ENCODE results near the gene DNAJC12.
"Not testable (repeated sequence)": the region's sequence is repeated elsewhere in the genome, so short reads cannot be mapped to it uniquely, and the experiment has no call there.

Gene DNAJC12

DNA sequence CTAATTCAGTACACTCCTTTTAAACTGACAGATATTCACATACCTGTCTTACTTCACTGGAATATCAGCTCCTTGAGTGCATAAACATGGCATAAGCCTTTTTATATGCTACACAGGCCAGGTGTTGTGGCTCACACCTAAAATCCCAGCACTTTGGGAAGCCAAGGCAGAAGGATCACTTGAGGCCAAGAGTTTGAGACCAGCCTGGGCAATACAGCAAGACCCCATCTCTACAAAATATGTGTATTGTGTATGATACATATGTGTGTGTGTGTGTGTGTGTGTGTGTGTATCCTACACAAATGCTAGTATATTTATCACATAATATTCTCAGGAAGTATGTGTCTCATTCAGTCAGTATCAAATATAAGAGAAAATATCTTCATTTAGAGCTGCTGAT is 45.3 kb downstream of the DNAJC12 start:
- DNase-seq (ENCODE audit: low read depth in 2 of 2) = no peak

DNA sequence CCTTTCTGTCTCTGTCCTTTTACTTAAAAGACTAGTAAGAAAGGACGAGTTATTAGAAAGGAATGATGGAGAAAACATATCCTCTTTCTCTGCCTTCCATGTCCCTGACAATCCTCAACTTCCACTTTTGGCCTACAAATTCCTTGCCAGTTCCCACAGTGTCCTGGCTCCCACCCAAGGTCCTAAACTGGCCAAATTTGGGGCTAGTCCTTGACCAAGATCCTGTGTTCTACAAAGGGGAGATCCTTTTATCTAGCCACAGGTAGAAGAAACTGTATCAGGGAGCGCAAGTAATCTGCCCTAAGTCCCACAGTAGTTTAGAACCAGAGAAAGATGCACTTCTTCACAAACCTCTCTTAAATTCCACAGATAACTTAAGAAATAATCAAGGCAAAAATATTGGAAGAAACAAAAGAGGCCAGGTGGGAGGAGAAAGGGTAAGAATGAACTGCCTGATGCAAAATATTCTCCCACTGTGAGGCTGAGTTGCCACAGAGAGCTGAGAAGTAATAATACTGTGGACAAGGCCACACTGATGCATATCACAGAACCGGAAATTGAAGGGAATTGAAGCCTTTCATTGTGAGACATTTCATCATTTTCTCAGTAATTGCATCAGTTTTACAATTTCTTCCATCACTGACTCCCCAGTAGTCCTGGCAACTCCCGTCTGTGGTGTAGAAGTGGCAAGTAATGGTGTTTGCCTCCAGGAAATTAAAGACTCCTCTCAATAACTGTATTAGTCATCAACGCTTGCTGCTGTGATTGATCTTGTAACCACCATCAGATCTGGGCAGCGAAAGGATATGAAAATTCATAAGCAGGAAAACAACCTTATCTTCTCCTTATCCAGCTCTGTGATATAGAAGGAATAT is 47.2 kb downstream of the DNAJC12 start:
- DNase-seq (ENCODE audit: low read depth in 2 of 2) = peak in 1 of 2 donors; percentile 11

GRCh38 chr10:67789769-67790168 is 48.2 kb downstream of the DNAJC12 start:
- DNase-seq (ENCODE audit: low read depth in 2 of 2) = no peak

DNA sequence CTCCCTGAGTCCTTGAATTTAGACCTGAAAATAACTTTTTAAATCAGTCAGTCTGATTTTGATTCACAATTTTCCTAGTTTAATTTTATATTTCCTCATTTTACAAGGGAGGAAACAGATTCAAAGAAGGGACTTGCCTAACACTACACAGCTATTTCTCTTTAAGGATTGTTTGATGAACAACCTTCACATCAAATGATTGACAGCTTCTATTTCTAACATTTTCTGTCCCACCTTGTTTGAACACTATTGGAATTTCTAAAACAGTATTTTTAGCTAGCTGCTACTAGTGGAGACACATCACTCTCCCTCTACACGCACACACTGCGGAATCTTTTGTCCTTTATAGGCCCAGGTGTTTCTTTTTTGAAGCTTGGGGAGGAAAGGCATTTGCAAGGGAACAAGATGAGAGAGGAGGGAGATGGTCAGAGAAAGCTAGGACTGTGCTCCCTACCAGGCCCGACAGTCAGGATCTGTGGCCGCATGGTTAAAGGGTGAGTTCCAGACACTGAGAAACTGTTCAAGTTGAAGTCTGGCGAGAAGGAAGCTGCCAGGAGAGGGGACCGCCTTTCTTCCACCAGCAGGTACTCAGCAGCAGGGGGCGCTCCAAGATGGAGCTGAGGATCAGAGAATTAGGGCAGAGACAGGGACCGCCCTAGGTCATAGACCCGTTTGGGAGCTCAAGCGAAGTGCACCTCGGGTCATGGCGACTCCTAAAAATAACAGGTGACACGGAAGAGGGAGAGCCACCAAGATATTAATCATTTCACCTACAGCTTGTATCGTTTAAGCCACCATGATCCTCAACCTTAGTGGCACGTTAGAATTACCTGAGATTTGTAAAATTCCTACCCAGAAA is 49.7 kb downstream of the DNAJC12 start:
- peak; percentile 63 to 77 for DNase-seq (ENCODE audit: low read depth in 2 of 2)

GRCh38 chr10:67785098-67785497 is 52.9 kb downstream of the DNAJC12 start:
- no peak for DNase-seq (ENCODE audit: low read depth in 2 of 2)

- no peak for DNase-seq (ENCODE audit: low read depth in 2 of 2)
Observed at GRCh38 chr10:67784474-67784873, 53.5 kb downstream of the DNAJC12 start.

DNA sequence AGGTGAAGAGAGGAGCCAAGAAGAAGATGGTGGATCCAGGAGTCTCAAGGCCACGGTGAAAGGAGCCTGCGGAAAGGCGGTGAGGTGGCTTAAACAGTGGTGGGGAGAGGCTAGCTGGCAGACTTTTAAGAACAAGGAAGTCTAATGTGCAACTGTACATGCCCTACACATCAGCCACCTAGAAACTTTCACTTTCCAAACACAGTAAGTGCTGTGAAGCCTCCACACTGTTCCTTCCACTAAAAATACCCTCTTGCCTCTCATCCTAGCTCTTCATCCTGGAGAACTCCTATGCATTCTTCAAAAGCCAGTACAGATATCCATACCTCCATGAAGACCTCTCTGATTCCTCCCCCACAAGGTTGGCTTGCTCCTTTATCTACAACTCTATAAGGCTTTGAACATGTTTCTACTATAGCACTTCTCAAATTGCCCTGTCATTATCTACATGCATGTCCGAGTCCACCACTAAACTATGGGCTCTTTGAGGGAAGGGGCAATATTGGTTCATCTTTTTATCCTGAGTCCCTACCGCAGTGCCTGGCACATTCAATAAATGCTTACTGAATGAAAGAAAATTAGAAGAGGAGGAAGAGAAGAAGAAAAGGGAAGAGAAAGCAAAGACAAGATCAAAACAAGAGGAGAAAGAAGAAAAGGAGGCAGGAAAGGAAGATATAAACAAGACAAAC is 54.2 kb downstream of the DNAJC12 start:
- DNase-seq (ENCODE audit: low read depth in 2 of 2) = no peak

DNA sequence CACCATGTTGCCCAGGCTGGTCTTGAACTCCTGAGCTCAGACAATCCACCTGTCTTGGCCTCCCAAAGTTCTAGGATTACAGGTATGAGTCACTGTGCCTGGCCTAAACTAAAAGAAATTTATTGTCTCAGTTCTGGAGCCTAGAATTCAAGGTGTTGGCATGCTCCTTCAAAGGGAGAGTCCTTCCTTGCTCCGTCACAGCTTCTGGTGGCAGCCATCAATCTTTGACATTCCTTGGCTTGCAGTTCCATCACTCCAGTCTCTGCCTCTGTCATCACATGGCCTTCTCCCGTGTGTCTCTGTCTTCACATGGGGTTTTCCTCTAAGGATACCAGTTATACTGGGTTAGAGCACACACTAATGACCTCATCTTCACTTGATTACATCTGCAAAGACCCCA is 55.5 kb downstream of the DNAJC12 start:
- no peak for DNase-seq (ENCODE audit: low read depth in 2 of 2)

- no peak for DNase-seq (ENCODE audit: low read depth in 2 of 2)
Observed at GRCh38 chr10:67780759-67781538, 57.0 kb downstream of the DNAJC12 start.

DNA sequence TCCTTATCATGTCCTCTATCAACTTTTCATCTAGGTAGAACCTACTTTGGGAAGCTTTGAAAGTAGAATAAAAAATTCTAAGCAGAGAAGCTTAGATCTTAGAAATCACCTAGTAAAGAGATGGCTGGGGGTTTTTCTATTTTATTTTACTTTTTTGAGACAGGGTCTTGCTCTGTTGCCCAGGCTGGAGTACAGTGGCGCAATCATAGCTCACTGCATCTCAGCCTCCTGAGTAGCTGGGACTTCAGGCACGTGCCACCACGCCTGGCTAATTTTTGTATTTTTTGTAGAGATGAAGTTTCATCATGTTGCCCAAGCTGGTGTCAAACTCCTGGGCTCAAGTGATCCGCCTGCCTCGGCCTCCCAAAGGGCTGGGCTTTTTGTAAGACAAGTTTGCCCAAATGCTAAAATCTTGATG is 57.8 kb downstream of the DNAJC12 start:
- DNase-seq (ENCODE audit: low read depth in 2 of 2) = not testable (repeated sequence)

GRCh38 chr10:67779465-67780203 is 58.4 kb downstream of the DNAJC12 start:
- peak; percentile 24 to 57 for DNase-seq (ENCODE audit: low read depth in 2 of 2)

GRCh38 chr10:67776371-67776770 is 61.6 kb downstream of the DNAJC12 start:
- no peak for DNase-seq (ENCODE audit: low read depth in 2 of 2)

DNA sequence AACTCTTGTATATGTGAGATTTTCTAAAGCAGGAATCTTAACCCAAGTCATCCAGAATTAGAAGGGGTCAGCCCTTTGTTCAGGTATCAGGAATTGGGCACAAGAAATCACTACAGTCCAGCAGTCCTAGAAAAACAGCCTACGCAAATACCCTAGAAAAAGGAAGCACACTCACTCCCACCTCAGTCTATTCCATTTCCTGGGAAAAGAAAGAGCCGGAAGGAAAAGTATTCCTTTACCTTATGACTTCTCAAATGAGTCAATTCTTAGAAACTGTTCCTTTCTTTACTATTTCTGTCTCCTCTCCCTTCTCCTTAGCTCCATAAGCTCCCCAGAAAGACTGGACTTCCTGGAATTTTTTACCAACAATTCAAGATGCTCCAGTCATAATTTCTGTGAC is 62.7 kb downstream of the DNAJC12 start:
- no peak for DNase-seq (ENCODE audit: low read depth in 2 of 2)

DNA sequence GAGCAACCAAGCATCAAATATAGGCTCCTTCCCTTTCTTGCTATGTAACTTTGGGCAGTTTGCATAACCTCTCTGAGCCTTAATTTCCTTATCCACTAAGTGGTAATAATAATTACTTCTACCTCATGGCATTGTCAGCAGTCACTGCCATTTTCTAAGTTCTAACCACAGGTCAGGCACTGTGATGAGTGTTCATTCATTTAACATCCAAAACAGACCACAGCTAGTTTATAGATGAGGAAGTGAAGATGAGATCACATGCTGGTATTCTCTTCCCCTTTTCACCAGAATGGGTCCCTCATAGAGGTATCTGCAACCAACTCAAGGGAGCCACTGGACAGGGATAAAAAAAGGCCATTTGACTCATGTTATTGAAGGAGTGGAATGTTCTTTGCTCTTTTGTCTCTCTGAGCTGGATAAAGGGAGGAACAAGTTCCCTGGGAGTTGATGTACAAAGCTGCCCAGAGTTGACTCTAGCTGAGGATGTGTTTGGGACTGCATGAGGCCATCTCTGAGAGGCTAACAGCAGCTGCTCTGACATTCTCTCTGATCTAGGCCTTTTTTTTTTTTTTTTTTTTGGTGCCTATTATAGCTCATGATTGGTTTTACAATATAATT is 65.0 kb downstream of the DNAJC12 start:
- DNase-seq (ENCODE audit: low read depth in 2 of 2) = no peak

DNA sequence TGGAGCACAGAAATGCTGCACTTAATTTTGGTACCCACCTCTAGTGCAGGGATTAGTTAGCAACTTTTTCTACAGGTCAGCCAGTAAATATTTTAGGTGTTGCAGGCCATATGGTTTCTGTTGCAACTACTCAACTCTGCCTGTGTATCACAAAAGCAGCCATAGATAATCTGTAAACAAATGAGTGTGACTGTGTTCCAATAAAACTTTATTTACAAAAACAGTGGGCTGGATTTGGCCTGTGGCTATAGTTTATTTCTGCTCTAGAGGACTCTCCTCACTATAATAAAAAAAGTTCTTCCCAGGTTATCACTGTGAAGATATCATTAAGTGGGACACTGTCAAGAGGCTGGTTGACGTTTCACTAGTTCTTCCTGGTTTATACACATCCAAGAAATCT is 65.8 kb downstream of the DNAJC12 start:
- DNase-seq (ENCODE audit: low read depth in 2 of 2) = no peak

GRCh38 chr10:67771200-67771599 is 66.8 kb downstream of the DNAJC12 start:
- no peak for DNase-seq (ENCODE audit: low read depth in 2 of 2)

DNA sequence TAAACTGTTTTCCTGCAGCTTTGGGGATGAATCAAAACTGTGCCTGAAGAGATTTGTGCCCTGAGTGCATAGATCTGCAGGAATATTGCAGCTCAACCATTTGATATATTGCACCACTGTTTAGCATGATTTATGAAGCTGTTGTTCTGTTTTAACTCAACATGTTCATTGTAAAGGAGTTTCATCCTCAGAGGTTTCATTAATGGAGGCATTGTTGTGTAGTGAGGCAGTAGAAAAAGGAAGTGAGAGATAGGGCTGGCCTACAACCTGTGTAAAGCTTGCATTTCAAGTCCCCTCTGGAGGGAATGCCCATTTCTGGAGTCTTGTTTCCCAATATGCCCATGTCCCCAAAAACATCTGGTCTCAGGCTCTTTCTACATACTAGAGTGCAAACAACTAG is 67.5 kb downstream of the DNAJC12 start:
- DNase-seq (ENCODE audit: low read depth in 2 of 2) = no peak

GRCh38 chr10:67767244-67767643 is 70.7 kb downstream of the DNAJC12 start:
- DNase-seq (ENCODE audit: low read depth in 2 of 2) = no peak

DNA sequence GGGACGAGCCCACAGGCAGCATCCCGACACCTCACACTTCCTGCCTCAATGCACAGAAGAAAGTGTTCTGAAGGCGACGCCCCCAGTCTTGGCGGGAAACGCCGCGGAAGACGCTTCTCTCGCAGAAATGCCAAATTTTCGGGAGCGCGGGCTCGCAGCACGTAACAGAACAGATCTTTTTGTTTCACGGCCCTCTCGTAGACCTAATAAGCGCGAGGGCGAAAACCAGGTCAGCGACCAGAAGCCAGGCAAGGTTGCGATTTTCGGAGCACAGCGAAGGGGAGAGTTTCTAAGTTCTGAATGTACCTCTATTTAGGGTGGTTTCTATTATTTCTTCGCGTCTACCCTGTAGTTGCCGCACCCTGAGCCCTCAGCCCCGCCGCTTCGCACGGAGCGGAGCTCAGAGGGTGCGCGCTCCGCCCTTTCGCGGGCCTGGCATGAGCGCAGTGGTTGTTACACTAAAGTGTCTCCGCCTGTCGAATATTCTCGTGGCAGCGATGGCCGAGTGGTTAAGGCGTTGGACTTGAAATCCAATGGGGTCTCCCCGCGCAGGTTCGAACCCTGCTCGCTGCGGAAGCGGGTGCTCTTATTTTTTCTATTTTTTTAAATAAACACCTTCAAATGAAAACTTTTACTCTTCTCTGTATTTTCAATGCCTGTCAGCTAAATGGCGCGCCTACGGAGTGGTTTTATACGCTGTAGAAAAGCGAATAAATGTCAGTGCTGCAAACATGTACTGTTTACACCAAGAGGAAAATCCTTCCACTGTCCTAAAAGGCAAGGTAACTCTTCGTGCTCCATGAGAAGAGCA is 73.8 kb downstream of the DNAJC12 start:
- DNase-seq (ENCODE audit: low read depth in 2 of 2) = peak; percentile 88 to 91
